SH-SY5Y (cell line): ENCODE results near the gene GZF1.

Experiments
- GATA2 ChIP-seq: IDR thresholded peaks from 2 replicates; pipeline ENCODE4 v1.6.1; 2011; ENCODE audit warnings: mild to moderate bottlenecking, low read depth, low read length
- GATA3 ChIP-seq: IDR thresholded peaks from 2 replicates; pipeline ENCODE4 v1.6.1; 2011; ENCODE audit warnings: low read depth, mild to moderate bottlenecking, low read length, moderate library complexity

GRCh38 chr20:23412026-23412425, 50.0 kb downstream of the GZF1 start:
- no peak for TF ChIP-seq GATA2
- no peak for TF ChIP-seq GATA3
